ENCODE data around the gene RLF. TPM values are rescaled to one million over a fixed set of nuclear protein-coding genes. Genes with fewer than 3 reads are reported as not detected.

The RLF gene
- total RNA-seq, 3 donors from 2014 or later: 11.0 to 21.8 (median 12.2) TPM

GRCh38 chr1:40155910-40156309 is 5.3 kb upstream of the RLF start:
- peaks cover 2% of the 10 kb centered on the region for H3K4me1 ChIP-seq (ENCODE audit: low read depth)
- no peaks in the 10 kb centered on the region for H3K9me3 ChIP-seq
- no peak for DNase-seq
- intact Hi-C loops (cut with DNase I, micrococcal nuclease): loop anchor here in 1 of 2 donors (10.0 kb wide), 1 partner anchor 249 kb away; no protein-coding TSS in a partner anchor
- no peak overlapping the region for H3K4me3 ChIP-seq
- ATAC-seq: no peak
- TF ChIP-seq CTCF (IDR thresholded peaks at IDR 0.05): no peak
- H3K36me3 ChIP-seq (ENCODE audit: low read depth): no peaks in the 10 kb centered on the region

DNA sequence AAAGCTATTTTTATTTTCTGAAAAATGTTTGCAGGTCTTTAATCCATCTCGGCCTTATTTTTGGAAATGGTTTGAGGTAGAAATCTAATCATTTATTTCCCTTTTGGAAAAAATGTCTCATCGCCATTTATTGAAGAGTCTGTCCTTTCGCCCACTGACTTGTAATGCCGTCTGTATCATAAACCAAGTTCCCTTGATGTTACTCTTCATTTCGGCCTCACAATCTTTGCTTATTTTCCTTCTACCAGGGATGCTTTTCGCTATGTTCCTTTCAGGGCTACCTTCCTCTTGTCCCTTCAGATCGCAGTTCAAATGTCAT is 422 bp upstream of the RLF start:
- no peak for TF ChIP-seq CTCF (IDR thresholded peaks at IDR 0.05)
- Histone ChIP-seq H3K9me3 (no peaks in the 10 kb centered on the region), H3K36me3 (ENCODE audit: low read depth) (no peaks in the 10 kb centered on the region), H3K4me3 (peak overlapping the region; percentile 100), H3K4me1 (ENCODE audit: low read depth) (peaks cover 18% of the 10 kb centered on the region)
- DNase-seq (no peak), ATAC-seq (no peak)
- intact Hi-C loops (cut with DNase I, micrococcal nuclease): loop anchor here in 1 of 2 donors (10.0 kb wide), 1 partner anchor 94 kb away; the partner anchor contains the start of gene ZMPSTE24

GRCh38 chr1:40161888-40162397 is 756 bp downstream of the RLF start:
- peaks cover 18% of the 10 kb centered on the region for H3K4me1 ChIP-seq (ENCODE audit: low read depth)
- peak; percentile 73 for ATAC-seq

GRCh38 chr1:40162753-40163441 is 1.7 kb downstream of the RLF start:
- TF ChIP-seq CTCF (IDR thresholded peaks at IDR 0.05): no peak
- Histone ChIP-seq H3K9me3 (no peaks in the 10 kb centered on the region), H3K4me1 (ENCODE audit: low read depth) (peaks cover 21% of the 10 kb centered on the region), H3K4me3 (no peak overlapping the region), H3K36me3 (ENCODE audit: low read depth) (no peaks in the 10 kb centered on the region)
- intact Hi-C loops (cut with DNase I, micrococcal nuclease): loop anchor here in 1 of 2 donors (10.0 kb wide), 1 partner anchor 92 kb away; the partner anchor contains the start of gene ZMPSTE24
- no peak for ATAC-seq
- no peak for DNase-seq

More at GRCh38 chr1:40161888-40162397, 756 bp downstream of the RLF start:
- H3K9me3 ChIP-seq: no peaks in the 10 kb centered on the region
- no peak for DNase-seq
- TF ChIP-seq CTCF (IDR thresholded peaks at IDR 0.05): no peak
- peak overlapping the region; percentile 100 for H3K4me3 ChIP-seq
- intact Hi-C loops (cut with DNase I, micrococcal nuclease): loop anchor here in 1 of 2 donors (10.0 kb wide), 1 partner anchor 93 kb away; the partner anchor contains the start of gene ZMPSTE24
- no peaks in the 10 kb centered on the region for H3K36me3 ChIP-seq (ENCODE audit: low read depth)

DNA sequence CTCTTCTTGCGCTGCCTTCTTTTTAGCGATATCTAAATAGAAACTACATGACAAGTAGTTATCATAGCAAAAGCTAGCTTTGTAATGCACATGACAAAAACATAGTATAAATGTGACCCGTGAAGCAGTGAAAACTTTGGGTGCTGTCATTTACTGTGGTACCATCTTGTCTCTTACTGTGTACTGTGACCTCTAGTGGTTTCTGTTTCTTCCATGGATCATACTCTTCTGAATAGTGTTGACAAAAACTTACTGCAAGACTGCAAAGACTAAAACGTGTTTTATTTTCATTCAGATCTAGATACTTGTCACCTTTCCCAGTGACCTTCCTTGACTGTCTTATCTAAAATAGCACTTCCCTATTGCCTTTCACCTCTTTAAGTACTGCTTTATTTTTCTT is 6.1 kb downstream of the RLF start:
- H3K4me1 ChIP-seq (ENCODE audit: low read depth): peaks cover 20% of the 10 kb centered on the region
- DNase-seq: no peak
- intact Hi-C loops (cut with DNase I, micrococcal nuclease): loop anchor here in 1 of 2 donors (10.0 kb wide), 1 partner anchor 87 kb away; the partner anchor contains the start of gene ZMPSTE24

More for the DNA sequence above, 6.1 kb downstream of the RLF start:
- Histone ChIP-seq H3K4me3 (no peak overlapping the region), H3K36me3 (ENCODE audit: low read depth) (no peaks in the 10 kb centered on the region), H3K9me3 (no peaks in the 10 kb centered on the region)
- TF ChIP-seq CTCF (IDR thresholded peaks at IDR 0.05): no peak
- no peak for ATAC-seq

Data from mucosa of descending colon (tissue), 3 donors.